ENCODE measurements around the gene CIB4. TPM values are rescaled to one million over a fixed set of nuclear protein-coding genes. Genes with fewer than 3 reads are reported as not detected.

CIB4 gene
- total RNA-seq: not detected in 2 replicates

GRCh38 chr2:26640781-26641564 lies at the start of gene CIB4:
CIB4 (minus strand) TSS chr2:26641366; CDS start chr2:26641314, 52 bp downstream.

Small RNA genes within 50 kb of the gene (small RNA-seq; reads per million reads assigned to genes)
- gene AC015977.1 (ENCODE audit: low replicate concordance): not detected

Other genes with a start within 250 kb of the CIB4 start
- not detected in 2 replicates for gene DRC1, start 239.4 kb downstream of the CIB4 start, total RNA-seq
- gene OTOF, start 163.2 kb downstream of the CIB4 start, total RNA-seq: 0.14 TPM in 1 of 2 replicates, not detected in the other
- 0.22 and 0.29 TPM in 2 replicates for gene KCNK3, start 51.4 kb upstream of the CIB4 start, total RNA-seq
- gene SLC35F6, start 122.9 kb upstream of the CIB4 start, total RNA-seq: 82.6 and 114 TPM in 2 replicates
- gene CENPA, start 144.7 kb upstream of the CIB4 start, total RNA-seq: 0.66 and 12.2 TPM in 2 replicates
- gene DPYSL5, start 206.8 kb upstream of the CIB4 start, total RNA-seq: not detected in 2 replicates

Data from placental pericyte (primary cell).